T-helper 1 cell treated with Interleukin-12 subunit alpha and Interleukin-12 subunit beta and Interleukin-4 antibody, amounts not matched to agents 30 ng/mL and 1 ng/mL, for 36 hours (primary cell): ENCODE data around the gene TLCD1. TPM values are rescaled to one million over a fixed set of nuclear protein-coding genes. Genes with fewer than 3 reads are reported as not detected.
"Not testable (repeated sequence)": the region's sequence is repeated elsewhere in the genome, so short reads cannot be mapped to it uniquely, and the experiment has no call there.

Experiments
- intact Hi-C: fragments of 100-400 bp; cut with micrococcal nuclease; formaldehyde crosslinking; loops from one replicate; pipeline ENCODE4 v1.15.1; 2024
- total RNA-seq: library from RNA; stranded (reverse); gene quantifications from 2 replicates; pipeline ENCODE4 v1.2.3, GENCODE V29; 2022

Gene TLCD1
- total RNA-seq, 1 donor from 2014 or later: 1.2 TPM

DNA sequence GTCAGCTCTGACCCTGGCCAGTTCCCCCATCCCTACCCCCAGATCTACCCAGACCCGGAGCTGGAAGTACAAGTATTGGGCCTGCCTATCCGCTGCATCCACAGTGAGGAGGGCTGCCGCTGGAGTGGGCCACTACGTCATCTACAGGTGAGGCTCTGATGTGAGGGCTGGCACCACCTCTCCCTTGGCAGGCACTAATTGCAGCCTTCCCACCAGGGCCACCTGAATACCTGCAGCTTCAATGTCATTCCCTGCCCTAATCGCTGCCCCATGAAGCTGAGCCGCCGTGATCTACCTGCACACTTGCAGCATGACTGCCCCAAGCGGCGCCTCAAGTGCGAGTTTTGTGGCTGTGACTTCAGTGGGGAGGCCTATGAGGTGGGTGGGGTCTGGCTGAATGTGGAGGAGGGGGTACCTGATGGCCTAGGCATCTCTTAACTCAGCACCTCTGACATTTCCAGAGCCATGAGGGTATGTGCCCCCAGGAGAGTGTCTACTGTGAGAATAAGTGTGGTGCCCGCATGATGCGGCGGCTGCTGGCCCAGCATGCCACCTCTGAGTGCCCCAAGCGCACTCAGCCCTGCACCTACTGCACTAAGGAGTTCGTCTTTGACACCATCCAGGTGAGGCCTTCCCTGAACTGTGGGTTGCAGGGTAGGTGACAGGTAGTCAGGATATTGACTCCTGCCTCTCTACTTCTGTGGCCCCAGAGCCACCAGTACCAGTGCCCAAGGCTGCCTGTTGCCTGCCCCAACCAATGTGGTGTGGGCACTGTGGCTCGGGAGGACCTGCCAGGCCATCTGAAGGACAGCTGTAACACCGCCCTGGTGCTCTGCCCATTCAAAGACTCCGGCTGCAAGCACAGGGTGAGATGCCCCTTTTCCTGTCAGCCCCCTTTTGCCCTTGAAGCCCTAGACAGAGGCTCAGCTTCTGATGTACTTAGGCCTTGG, 22.0 kb upstream of the TLCD1 start:
- intact Hi-C loops: no loop called here

DNA sequence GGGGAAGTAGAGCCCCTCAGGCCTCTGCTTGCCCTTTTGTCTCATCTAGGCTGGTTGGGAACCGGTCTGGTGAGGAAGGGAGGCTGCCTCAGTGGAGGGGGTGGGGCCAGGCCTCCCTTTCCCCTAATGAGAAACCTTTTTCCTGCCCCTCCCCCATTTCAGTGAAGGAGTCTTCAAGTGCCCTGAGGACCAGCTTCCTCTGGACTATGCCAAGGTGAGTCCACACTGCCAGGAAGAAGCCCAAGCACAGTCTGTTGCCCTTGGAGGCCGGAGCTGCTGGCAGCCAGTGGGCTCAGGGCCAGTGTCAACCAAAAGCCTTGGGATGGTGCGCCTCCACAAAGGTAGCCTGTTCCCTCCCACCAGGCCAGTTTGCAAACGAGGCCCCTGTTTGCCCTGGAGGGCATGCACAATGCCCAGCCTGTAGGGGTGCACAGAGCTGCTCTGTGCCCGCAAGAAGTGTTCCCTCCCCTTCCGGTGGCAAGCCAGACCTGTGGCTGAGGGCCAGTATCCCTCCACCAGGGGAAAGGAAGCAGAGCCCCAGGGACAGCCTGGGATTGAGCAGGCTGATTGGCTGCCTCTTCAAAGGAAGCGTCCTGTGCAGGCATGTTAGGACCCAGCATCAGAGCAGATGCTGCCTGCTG, 21.1 kb upstream of the TLCD1 start:
- intact Hi-C loops: no loop called here

DNA sequence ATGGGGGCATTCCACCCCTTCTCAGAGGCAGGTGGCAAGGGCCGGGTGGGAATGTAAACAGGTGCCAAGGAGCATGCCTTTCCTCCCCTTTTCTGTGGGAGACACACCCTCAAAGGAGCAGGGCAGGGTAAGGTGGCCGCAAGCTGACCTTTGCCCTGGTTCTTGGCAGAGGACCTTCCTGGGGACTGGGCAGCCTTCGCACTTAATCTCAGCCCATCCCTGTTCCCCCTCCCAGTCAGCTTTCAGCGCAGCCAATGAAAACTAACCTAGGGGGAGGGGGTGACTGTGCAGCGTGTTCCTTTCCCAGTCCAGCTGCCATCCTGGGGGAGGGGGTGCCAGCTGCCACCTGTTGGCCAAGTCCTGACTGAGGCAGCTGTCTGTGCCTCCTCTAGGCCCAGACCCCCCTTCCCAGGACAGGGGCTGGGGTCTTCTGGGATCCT, 20.6 kb upstream of the TLCD1 start:
- intact Hi-C loops: no loop called here

DNA sequence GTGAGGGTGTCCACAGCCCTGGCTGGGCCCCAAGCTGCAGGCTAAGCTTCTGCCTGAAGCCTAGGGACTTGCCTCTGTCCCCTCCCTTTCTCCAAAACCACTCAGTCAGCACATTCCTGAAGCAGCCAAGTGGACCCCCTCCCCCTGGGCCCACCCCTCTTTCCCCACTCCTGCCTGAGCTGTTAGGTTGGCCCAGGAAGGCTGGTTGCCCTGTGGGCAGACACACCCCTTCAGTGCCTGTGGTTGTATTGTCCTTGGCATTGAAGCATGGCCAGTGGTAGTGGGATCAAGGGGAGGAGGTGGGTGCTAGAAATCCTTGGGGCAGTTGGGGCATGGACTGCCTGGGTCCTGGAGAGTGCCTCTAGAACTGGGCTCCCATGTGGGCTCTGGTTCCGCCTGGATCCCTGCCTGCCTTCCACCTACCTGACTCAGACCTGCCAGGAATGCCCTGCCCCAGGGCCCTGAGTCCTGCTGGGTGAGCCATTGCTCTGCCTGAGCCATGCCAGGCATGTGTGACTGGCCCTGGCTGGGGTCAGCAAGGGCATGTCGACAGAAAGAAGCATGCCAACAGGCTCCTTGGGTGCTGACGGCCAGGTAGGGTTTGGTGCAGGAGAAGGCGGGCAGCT, 19.9 kb upstream of the TLCD1 start:
- intact Hi-C loops: no loop called here

DNA sequence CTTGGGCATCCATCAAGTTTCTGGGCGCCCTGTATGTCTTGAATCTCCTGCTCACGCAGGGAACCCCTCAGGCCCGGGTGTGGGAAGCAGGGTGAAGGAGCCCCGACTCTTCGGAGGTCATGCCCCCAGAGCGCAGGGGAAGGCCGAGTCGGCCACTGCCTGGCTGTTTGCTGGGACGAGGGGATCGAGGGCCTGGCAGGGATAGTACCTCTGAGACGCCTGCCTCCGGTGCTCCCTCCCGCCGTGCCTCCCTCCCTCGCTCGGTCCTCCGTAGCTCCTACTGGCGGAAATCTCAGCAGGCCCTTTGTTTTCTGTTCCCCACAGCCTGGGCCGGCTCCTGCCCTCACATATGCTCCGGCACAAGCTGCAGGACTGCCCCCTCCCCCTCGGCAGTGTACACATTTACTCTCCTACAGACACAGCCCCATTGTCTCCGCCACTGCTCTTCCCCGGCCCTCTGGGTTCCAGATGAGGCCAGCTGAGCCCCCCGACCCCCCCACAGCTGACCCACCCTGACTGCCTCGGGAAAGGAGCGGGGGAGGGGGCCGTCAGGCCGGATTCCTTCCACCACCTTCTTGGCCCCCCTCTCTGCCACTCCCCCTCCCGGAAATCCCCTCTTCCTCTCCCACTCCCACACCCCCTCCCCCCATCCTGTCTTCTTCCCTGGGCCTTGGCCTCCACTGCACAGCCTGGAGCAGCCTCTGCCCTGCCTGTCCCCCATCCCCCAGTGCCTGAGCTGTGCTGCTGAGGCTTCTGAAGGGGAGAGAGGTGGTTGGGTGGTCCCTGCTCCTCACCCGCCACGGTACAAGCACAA, 19.1 kb upstream of the TLCD1 start:
- intact Hi-C loops: loop anchor here (1.0 to 5.0 kb wide), 3 partner anchors 17 to 207 kb away; partner anchors contain the start of genes NEK8 and PHF12

DNA sequence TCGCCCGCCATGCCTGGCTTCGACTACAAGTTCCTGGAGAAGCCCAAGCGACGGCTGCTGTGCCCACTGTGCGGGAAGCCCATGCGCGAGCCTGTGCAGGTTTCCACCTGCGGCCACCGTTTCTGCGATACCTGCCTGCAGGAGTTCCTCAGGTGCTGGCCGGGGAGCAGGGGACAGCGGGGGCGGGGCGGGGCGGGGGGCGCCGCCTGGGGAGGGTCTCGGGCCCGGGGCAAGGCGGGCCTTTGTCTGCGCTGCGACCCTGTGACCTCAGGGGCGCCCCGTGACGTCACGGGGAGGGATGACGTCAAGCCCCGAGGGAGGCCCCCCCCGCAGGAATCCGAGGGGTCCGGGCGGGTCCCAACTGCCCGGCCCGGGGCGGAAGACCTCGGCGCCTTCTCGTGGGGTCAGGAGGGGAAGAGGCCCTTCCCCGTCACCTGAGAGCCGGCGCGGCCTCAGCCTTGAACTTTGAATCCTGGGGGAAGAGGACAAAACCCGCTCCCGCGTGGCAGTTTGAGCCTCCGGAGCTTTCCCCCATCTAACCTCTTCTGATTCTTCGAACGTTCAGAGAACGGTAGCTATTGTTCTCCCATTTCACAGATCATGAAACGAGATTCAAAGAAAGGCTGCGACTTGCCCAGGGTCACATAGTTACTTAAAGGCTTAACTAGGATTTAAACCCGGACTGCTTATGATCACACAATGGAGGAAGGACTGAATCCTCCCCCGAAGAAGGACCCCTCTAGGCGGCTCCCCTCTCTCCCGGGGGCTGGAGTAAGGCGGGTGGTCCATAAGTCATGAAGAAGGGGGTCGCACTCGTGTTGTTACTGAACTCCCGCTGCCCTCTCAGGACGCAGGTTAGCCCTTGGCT, 18.3 kb upstream of the TLCD1 start:
- intact Hi-C loops: loop anchor here (1.0 to 5.0 kb wide), 3 partner anchors 16 to 208 kb away; partner anchors contain the start of genes NEK8 and PHF12

DNA sequence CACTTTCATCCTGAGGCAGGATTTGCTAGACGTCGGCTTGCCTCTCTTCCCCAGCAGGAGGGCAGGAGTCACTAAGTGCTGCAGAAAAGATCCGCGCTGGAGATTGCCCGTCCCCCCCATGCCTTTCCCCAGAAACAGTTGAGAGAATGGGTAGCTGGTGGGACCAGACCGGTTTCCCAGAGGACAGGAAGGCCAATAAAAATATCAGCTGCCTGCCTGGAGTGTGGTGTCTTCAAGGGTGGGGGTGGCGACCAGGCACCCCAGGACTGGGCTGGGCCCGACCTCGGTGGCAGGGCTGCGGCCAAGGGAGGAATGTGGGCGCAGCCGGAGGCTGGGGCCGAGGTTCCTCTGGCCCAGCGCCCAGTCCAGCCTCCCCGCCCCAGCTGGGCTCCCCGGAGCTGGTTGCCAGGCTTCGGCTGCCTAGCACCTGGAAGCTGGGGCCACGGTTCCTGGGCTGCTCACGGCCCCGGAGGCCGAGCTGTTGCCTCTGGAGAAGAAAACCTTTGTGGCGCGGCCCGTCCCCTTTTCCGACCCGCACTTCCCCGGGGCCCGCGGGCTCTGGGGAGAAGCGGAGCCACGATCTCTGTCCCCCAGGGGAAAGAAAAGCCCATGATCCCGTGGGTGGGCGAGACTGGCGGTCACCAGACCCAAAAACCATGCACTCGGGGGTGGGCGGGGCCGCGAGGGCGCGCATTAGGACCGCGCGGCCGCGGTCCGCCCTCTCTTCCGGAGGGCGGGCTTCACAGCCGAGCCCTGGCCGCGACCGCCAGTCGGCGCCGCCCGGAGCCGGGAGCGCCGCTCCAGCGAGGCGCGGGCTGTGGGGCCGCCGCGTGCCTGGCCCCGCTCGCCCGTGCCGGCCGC, 17.4 kb upstream of the TLCD1 start, which contains the start of gene TRAF4:
TRAF4 (plus strand) TSS at position 769 of the 861 bp plus-strand sequence. CDS start 102 bp downstream, outside the sequence.
- intact Hi-C loops: loop anchor here (1.0 to 5.0 kb wide), 3 partner anchors 15 to 209 kb away; partner anchors contain the start of genes NEK8 and PHF12

DNA sequence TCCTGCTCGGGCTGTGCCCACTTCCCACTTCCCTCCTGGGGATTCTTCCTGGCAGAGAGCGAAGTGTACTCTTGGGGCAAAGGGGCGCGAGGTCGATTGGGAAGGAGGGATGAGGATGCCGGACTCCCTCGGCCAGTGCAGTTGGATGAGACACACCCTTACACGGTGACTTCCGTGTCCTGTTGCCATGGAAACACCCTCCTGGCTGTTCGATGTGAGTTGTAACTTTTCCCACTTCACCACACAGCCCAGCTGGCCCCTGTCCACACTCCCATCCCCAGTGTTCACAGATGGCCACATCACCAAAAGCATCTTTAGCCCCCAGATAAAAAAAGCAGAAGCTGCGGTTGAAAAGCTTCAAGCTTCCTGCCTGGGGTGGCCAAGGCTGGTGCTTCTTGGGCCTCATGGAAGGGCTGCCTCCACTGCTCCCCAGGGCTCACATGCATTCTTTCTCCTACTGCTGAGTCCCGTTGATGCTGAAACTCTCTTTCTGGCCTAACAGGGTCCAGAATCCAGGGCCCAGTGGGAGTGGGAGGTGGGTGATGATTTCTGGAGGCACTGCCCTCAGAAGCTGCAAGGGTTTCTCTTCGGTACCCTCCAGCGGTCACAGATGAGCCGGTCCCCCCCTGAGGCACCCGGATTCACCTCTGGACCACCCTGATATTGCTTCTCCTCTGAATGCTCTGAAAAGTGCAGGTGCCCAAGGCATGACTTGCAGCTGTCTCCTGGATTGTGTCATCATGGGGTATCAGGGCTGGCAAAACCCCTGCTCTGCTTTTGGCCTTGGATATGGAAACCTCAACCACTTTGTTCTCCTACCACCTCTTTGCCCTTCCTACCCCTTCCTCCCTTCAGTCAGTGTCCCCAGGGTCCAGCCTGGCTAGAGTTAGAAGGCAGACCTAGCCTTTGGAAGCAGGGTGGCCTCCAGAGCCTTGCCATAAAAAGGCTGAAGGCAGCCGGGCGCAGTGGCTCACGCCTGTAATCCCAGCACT, 15.6 kb upstream of the TLCD1 start:
- intact Hi-C loops: loop anchor here (5.0 kb wide), 1 partner anchor 211 kb away; the partner anchor contains the start of gene PHF12

DNA sequence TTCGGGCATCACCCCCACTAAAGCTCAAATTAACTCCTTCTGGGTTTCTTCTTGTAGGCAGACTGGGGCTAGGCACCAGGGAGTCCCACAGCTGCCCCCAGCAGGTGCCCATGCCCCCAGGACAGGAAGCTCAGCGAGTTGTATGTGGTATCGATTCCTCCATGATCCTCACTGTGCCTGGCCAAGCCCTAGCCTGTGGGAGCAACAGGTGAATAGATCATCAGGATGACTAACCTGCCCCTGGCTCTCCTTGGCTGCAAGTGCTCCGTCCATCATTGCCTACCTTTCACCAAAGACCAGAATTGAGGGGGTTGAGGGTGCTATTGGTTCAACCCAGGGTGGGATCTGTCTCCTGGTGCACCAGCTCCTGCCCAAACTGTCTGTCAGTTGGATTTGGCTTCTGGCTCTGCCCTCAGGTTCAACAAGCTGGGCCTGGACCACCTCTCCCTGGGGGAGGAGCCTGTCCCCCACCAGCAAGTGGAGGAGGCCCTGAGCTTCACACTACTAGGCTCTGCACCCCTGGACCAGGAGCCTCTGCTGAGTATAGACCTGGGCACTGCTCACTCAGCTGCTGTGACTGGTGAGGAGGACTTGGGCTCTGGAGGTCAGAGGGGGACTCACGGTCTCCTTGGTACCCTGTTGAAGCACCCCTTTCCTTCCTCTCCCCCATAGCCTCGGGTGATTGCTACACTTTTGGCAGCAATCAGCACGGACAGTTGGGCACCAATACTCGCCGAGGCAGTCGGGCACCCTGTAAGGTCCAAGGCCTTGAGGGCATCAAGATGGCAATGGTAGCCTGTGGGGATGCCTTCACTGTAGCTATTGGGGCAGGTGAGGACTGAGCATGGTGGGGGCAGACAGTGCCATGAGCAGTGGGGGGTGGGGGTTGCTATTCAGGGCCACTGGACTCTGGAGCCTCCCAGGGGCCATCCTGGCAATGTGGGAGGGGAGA, 14.6 kb upstream of the TLCD1 start:
- intact Hi-C loops: loop anchor here (5.0 kb wide), 1 partner anchor 212 kb away; the partner anchor contains the start of gene PHF12

DNA sequence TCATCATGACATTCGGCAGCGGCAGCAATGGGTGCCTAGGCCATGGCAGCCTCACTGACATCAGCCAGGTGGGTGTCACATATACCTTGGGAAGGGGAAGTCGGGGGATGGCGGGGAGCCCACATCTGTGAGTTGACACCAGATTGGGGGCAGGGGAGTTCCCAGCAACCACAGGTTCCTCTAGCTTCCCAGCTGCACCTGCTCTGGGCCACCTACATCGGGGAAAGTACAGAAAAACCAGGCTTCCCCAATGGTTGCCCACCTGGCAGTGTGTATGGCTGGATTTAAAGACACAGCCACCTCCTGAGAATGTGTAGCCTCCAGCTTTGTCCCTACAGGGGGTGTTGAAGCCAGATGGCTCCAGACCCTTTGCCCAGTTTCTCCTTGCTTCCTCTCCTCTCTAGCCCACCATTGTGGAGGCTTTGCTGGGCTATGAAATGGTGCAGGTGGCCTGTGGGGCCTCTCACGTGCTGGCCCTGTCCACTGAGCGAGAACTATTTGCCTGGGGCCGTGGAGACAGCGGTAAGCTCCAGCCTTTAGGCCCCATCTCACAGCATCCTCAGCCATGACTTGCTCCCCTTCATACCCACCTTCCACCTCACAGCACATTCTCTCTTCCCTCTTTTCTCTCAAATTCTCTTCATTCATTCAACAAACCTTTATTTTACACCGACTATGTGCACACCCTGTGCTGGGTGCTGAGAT, 12.8 kb upstream of the TLCD1 start:
- intact Hi-C loops: no loop called here

DNA sequence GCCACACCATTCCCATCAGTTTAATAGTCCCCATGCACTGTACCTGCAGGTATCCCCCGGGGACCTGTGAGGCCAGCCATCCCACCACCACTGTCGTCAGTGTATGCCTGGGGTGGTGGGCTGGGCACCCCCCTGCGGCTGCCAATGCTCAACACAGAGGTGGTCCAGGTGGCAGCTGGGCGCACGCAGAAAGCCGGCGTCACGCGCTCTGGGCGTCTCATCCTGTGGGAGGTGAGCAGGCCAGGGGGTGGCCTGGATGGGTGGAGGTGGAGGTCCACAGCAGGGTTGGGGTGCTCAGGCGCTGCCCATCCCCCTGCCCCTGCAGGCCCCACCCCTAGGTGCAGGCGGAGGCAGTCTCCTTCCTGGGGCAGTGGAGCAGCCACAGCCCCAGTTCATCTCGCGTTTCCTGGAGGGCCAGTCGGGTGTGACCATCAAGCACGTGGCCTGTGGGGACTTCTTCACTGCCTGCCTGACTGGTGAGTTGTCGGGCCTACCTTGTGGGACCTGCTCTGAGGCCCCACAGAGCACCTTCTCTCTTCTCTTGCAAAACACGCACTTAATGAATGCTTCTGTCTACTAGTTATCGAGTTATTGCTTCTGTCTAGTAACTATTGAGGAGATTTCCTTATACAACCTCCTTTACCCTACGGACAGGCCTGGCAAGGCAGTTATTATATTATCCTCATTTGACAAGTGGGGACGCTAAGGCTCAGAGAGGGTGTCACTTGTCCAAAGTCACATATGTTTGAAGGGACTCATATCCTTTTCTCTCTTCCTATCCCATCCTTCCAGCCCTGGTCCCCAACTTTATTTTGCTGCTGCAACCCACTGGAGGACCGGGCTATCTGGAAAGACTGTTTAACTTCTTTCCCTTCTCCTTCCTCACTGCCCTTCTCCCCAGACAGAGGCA, 12.0 kb upstream of the TLCD1 start:
- intact Hi-C loops: no loop called here

DNA sequence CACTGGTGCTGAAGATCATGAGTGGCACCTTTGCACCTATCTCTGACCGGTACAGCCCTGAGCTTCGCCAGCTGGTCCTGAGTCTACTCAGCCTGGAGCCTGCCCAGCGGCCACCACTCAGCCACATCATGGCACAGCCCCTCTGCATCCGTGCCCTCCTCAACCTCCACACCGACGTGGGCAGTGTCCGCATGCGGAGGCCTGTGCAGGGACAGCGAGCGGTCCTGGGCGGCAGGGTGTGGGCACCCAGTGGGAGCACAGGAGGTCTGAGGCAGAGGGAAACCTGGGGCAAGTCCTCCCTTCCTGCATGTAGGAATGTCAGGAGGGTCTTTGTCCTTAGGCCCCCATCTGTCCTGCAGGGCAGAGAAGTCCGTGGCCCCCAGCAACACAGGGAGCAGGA, 11.3 kb upstream of the TLCD1 start:
- intact Hi-C loops: no loop called here

DNA sequence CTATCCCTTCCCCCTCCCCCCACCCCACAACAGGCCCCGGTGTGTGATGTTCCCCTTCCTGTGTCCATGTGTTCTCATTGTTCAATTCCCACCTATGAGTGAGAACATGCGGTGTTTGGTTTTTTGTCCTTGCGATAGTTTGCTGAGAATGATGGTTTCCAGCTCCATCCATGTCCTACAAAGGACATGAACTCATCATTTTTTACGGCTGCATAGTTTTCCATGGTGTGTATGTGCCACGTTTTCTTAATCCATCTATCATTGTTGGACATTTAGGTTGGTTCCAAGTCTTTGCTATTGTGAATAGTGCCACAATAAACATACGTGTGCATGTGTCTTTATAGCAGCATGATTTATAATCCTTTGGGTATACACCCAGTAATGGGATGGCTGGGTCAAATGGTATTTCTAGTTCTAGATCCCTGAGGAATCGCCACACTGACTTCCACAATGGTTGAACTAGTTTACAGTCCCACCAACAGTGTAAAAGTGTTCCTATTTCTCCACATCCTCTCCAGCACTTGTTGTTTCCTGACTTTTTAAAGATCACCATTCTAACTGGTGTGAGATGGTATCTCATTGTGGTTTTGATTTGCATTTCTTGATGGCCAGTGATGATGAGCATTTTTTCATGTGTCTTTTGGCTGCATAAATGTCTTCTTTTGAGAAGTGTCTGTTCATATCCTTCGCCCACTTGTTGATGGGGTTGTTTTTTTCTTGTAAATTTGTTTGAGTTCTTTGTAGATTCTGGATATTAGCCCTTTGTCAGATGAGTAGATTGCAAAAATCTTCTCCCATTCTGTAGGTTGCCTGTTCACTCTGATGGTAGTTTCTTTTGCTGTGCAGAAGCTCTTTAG, 10.1 kb upstream of the TLCD1 start:
- intact Hi-C loops: not testable (repeated sequence)
